B cell (primary cell): ENCODE data around the gene CDY2A. TPM values are rescaled to one million over a fixed set of nuclear protein-coding genes. Genes with fewer than 3 reads are reported as not detected.
"Not testable (repeated sequence)": the region's sequence is repeated elsewhere in the genome, so short reads cannot be mapped to it uniquely, and the experiment has no call there.

ENCODE experiments used
- ATAC-seq: fragments of 200-7000 bp; cut with Tn5 transposase; one replicate; pipeline ENCODE4 v1.10.0; 2021; ENCODE audit warnings: low read depth, mild to moderate bottlenecking, moderate number of reproducible peaks, moderate library complexity
- CTCF ChIA-PET: fragments of 350-600 bp; sonication (Branson Sonifier 250); formaldehyde crosslinking; loops from one replicate; lab custom pipeline; 2021; ENCODE audit warnings: antibody characterized with exemption, inconsistent platforms; lab: Charles Lee
- POLR2A ChIA-PET: fragments of 350-600 bp; sonication (Branson Sonifier 250); formaldehyde crosslinking; loops from one replicate; lab custom pipeline; 2021; ENCODE audit warnings: antibody characterized with exemption; lab: Charles Lee
- DNase-seq: peaks from one replicate; pipeline ENCODE4 v3.0.0; 2013
- H2AFZ ChIP-seq: 2 replicates; pipeline ENCODE4 v1.6.1; 2012; ENCODE audit warnings: mild to moderate bottlenecking, low read depth, low read length; ENCODE audit not compliant: insufficient read depth, poor library complexity, severe bottlenecking
- H3K27ac ChIP-seq, 2 donors: 1 replicate in 1 of 2; 2 replicates in 1 of 2; pipeline ENCODE4 v1.5.1; 2012 to 2013; ENCODE audit warnings: low read length in 2 of 2, mild to moderate bottlenecking in 2 of 2, moderate library complexity in 1 of 2
- H3K27me3 ChIP-seq, 4 experiments: fragments of 200-600 bp in 1 of 4; sonication (generic) in 1 of 4; replicated peaks in 1 of 4; 1 replicate in 2 of 4; 2 replicates in 2 of 4; pipeline versions ENCODE4 v1.6.1 to v1.7.0; 2013 to 2016; ENCODE audit warnings: low read length in 3 of 4, mild to moderate bottlenecking in 2 of 4, mixed read lengths in 1 of 4, moderate library complexity in 1 of 4; ENCODE audit not compliant: insufficient read depth in 4 of 4, control insufficient read depth in 3 of 4; ENCODE audit errors: control extremely low read depth in 1 of 4
- H3K36me3 ChIP-seq, 2 experiments: replicated peaks in 1 of 2; 1 replicate in 1 of 2; 2 replicates in 1 of 2; pipeline versions ENCODE4 v1.6.1 to v1.7.1; 2013; ENCODE audit warnings: low read length in 1 of 2; ENCODE audit not compliant: insufficient read depth in 2 of 2, control insufficient read depth in 1 of 2; ENCODE audit errors: control extremely low read depth in 1 of 2, extremely low read depth in 1 of 2
- H3K4me1 ChIP-seq, 2 donors: fragments of 200-600 bp in 1 of 2; sonication (generic) in 1 of 2; 1 replicate in 1 of 2; 2 replicates in 1 of 2; pipeline versions ENCODE4 v1.5.1 to v1.6.1; 2013 to 2017; ENCODE audit warnings: low read length in 2 of 2; ENCODE audit not compliant: control insufficient read depth in 2 of 2, insufficient read depth in 2 of 2
- H3K4me2 ChIP-seq: replicated peaks from 2 replicates; pipeline ENCODE3; 2012; ENCODE audit warnings: mild to moderate bottlenecking, low read depth, low read length; ENCODE audit not compliant: poor library complexity, severe bottlenecking
- H3K4me3 ChIP-seq, 5 experiments: fragments of 200-600 bp in 1 of 5; sonication (generic) in 1 of 5; 1 replicate in 3 of 5; 2 replicates in 2 of 5; pipeline versions ENCODE4 v1.5.1 to v1.7.0; 2011 to 2016; ENCODE audit warnings: low read length in 4 of 5, mild to moderate bottlenecking in 4 of 5, low read depth in 2 of 5, control low read depth in 1 of 5, moderate library complexity in 1 of 5; ENCODE audit not compliant: insufficient read depth in 1 of 5; ENCODE audit errors: control extremely low read depth in 1 of 5, extremely low read depth in 1 of 5
- H3K79me2 ChIP-seq: fragments of 200-600 bp; sonication (generic); one replicate; pipeline ENCODE4 v1.6.0; 2016; ENCODE audit warnings: low read length; ENCODE audit not compliant: control insufficient read depth, insufficient read depth
- H3K9ac ChIP-seq: fragments of 200-600 bp; sonication (generic); 2 replicates; pipeline ENCODE4 v1.6.1; 2017; ENCODE audit warnings: mild to moderate bottlenecking, low read length, moderate library complexity
- H3K9me3 ChIP-seq, 3 donors: one replicate each; pipeline versions ENCODE4 v1.6.1 to v1.7.1; 2013; ENCODE audit warnings: low read length in 2 of 3; ENCODE audit not compliant: control insufficient read depth in 2 of 3, insufficient read depth in 1 of 3; ENCODE audit errors: control extremely low read depth in 1 of 3
- H4K20me1 ChIP-seq: 2 replicates; pipeline ENCODE4 v1.6.0; 2012; ENCODE audit warnings: mild to moderate bottlenecking, low read length; ENCODE audit not compliant: insufficient read depth, control insufficient read depth, poor library complexity, severe bottlenecking
- H3K27ac Mint-ChIP-seq: one replicate; pipeline ENCODE4 v1.8.0; 2021; ENCODE audit warnings: mixed read lengths
- H3K27me3 Mint-ChIP-seq: one replicate; pipeline ENCODE4 v1.8.0; 2021; ENCODE audit warnings: mixed read lengths
- H3K4me1 Mint-ChIP-seq: one replicate; pipeline ENCODE4 v1.8.0; 2021; ENCODE audit warnings: mixed read lengths
- H3K4me3 Mint-ChIP-seq: one replicate; pipeline ENCODE4 v1.8.0; 2021; ENCODE audit warnings: mixed read lengths
- H3K9me3 Mint-ChIP-seq: one replicate; pipeline ENCODE4 v1.8.0; 2022; ENCODE audit warnings: mixed read lengths; ENCODE audit not compliant: insufficient read depth
- WGBS: methylation state at CpG from one replicate; pipeline ENCODE4 v1.1.5; 2013; ENCODE audit warnings: missing lambda C conversion rate; ENCODE audit not compliant: insufficient coverage; 5-methylcytosine and 5-hydroxymethylcytosine counted together
- intact Hi-C: fragments of 100-400 bp; cut with micrococcal nuclease; formaldehyde crosslinking; loops from one replicate; pipeline ENCODE4 v1.10.0; 2022
- polyA plus RNA-seq: library from polyadenylated mRNA; depleted of rRNA; stranded (reverse); fragments of >200 nt; gene quantifications from 2 replicates; pipeline ENCODE4 v1.2.3, GENCODE V29; 2012
- total RNA-seq, 2 donors: library from RNA; stranded (reverse); fragments of 120-200 nt in 1 of 2; gene quantifications; 1 replicate in 1 of 2; 2 replicates in 1 of 2; pipeline versions ENCODE4 v1.2.3 to v1.2.4, GENCODE V29; 2013 to 2022

The CDY2A gene
- total and polyA plus RNA-seq, 2 donors (not counting 1 experiment from before 2014, with no cell fraction given) = not detected

GRCh38 chrY:18073464-18073863 is 47.9 kb downstream of the CDY2A start:
- CTCF ChIA-PET, H3K4me3 Mint-ChIP-seq, H4K20me1 ChIP-seq, H3K27me3 Mint-ChIP-seq, H2AFZ ChIP-seq, H3K27ac Mint-ChIP-seq, H3K9me3 Mint-ChIP-seq, H3K27ac ChIP-seq, POLR2A ChIA-PET, H3K79me2 ChIP-seq, H3K36me3 ChIP-seq, DNase-seq, H3K27me3 ChIP-seq, ATAC-seq, H3K4me1 ChIP-seq, H3K4me2 ChIP-seq, intact Hi-C loops, H3K9ac ChIP-seq, H3K4me1 Mint-ChIP-seq, H3K4me3 ChIP-seq, H3K9me3 ChIP-seq: not testable (repeated sequence)
- no CpG with 5 or more reads among the region's 12 CpGs for WGBS

Other genes with a start within 250 kb of the CDY2A start
- not detected in 2 replicates for gene CDY2B, start 145.6 kb upstream of the CDY2A start, total RNA-seq
- gene CDY2B, start 145.6 kb upstream of the CDY2A start, polyA plus RNA-seq = not detected in 2 replicates